ENCODE measurements around the gene HSPA12B. TPM values are rescaled to one million over a fixed set of nuclear protein-coding genes. Genes with fewer than 3 reads are reported as not detected.

Gene HSPA12B
- total and polyA plus RNA-seq, 2 of the 13 experiments (the other 11 are each of a cell fraction or from before 2014, with no cell fraction given), result 0.01 TPM; not detected in 1

GRCh38 chr20:3749087-3749688, 16.7 kb downstream of the HSPA12B start (continued):
- TF ChIP-seq EP300 (IDR thresholded peaks at IDR 0.05; ENCODE audit: low read depth in 2 of 2, low read length in 2 of 2) (no peak), EP300 (CRISPR knock-in tag; IDR thresholded peaks at IDR 0.05; ENCODE audit: borderline replicate concordance) (no peak), NFKB2 (CRISPR knock-in tag; IDR thresholded peaks at IDR 0.05; ENCODE audit: borderline replicate concordance) (0 out of 2 replicates have a peak, but pooled peaks have one; percentile 47), IRF1 (CRISPR knock-in tag; IDR thresholded peaks at IDR 0.05; ENCODE audit: low read depth) (no peak), SNAPC2 (CRISPR knock-in tag; IDR thresholded peaks at IDR 0.05) (no peak), FOXM1 (CRISPR knock-in tag; IDR thresholded peaks at IDR 0.05) (0 out of 2 replicates have a peak, but pooled peaks have one; percentile 13), ZBTB2 (CRISPR knock-in tag; IDR thresholded peaks at IDR 0.05; ENCODE audit: low read depth) (peak; percentile 43; the same call in 1 of the 2 replicates), ZFAT (CRISPR knock-in tag; conservative IDR thresholded peaks at IDR 0.05) (0 out of 2 replicates have a peak, but pooled peaks have one; percentile 16), ZNF782 (CRISPR knock-in tag; IDR thresholded peaks at IDR 0.05; ENCODE audit: borderline replicate concordance) (peak; percentile 23; the same call in 1 of the 2 replicates), ZSCAN5A (CRISPR knock-in tag; IDR thresholded peaks at IDR 0.05; ENCODE audit: borderline replicate concordance) (no peak)

Measured in HepG2 (cell line).